RPMI8226 (cell line): ENCODE data around the gene SMIM21.

Source experiments
- DNase-seq: peaks from one replicate; pipeline ENCODE4 v3.0.0-alpha.2; 2015

SMIM21 gene

DNA sequence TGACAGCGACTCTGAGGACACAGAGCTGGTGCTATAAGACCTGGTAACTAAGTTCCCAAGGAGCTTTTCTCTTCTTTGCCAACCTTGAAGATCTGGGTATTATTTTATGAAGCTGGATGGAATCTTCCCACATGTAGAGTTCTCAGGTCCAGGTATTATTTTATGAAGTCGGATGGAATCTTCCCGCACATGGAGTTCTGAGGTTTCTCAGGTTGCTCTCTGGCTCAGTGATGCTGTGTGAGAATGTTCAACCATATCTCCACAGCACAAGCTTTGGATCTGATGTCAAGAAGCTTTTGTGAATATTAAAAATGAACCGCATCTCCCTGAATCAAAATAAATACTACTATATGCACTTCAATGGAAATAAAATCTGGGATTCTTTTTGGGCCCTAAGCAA lies at the start of gene SMIM21:
Gene SMIM21, minus strand, starts transcription at position 101 of the 400 bp plus-strand sequence. CDS start 140 bp downstream, outside the sequence.
- DNase-seq = no peak

DNA sequence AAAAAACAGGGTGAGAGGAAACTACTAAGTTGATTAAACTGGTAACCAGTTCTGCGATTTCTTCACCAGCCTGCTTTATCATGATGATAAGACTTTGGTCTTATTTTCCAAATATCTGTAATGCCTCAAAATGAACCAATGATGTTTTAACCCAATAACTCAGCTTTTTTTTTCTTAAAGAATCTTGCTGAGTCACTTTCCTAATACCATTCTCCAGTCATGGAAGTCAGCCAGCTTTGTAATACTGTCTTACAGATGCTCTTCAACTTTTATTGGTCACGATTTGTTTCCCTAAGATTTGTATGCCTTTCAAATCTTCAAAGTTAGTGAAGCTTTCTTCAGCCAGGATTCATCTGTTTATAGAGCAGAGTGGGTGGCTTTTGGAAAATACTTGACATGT lies 47.7 kb upstream of the SMIM21 start:
- DNase-seq = no peak

DNA sequence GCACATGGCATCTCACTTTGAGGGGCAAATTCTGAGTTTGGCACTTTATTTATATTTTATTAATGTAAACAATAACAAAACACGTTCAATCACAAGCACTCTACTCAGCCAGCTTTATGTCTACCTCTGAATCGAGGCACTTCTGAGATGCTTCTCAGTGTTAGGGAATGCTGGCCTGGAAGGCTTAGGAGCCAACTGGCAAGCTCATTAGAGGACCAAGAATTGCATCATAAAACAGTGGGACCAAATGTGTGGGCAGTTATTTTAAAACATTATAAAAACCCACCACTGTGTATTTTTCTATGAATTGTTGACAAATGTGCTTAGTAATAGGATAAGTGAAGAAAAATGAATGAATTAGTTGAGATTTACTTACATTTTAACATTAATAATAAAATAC lies 46.8 kb upstream of the SMIM21 start:
- DNase-seq = no peak

DNA sequence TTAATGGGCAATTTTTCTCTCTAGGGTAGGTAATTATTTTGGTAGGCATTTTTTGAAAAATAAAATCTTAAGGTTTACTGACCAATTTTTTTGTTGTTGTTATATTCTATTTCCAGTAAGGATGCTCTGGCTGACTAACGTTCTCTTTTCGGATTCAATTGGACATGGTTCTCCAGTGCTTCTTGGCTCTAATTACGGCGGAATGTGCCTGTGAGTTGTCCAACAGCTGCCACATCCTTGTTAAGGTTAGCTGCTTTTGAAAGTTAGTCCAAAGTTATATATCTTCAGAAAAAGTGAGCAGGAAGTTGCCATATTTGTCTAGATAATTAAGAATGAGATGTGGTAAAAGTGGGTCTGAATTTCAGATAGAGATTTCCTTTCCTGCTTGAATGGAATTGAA lies 45.8 kb upstream of the SMIM21 start:
- no peak for DNase-seq

DNA sequence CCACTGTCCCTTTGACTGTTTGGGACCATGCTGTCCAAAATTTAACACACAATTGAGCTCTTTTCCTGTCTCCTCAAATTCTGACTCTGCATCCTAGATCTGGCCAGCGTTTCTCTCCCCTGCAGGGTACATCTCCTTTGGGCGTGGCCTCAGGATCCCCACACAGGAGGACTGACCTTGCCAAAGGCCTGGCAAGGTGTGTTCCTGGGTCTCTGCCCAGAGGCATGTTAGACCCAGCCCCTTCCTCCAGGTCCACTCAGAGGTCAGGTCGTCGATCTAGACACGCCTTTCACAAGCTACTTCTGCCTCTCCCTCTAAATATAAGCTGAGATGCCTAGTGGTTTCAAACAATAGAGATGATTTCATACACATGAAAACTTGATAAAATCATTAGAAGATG lies 45.4 kb upstream of the SMIM21 start:
- no peak for DNase-seq

DNA sequence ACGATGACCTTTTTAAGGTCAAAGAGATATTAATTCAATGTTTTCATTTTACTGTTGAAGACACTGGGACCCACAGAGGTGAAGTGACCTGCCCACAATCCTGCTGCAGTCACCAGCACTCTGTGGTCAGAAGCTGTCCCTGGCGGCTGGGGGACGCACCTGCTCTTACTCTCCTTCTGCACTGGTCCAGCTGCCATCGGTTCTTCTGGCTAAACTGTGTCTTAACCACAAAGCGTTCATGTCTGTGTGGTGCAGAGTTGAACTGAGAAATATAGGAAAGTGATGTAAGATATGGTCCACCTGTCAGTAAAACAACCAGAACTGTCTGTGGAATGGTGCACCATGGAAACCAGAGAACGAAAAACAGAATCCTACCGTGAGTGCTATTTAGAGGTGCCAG lies 44.9 kb upstream of the SMIM21 start:
- DNase-seq = peak; percentile 11

DNA sequence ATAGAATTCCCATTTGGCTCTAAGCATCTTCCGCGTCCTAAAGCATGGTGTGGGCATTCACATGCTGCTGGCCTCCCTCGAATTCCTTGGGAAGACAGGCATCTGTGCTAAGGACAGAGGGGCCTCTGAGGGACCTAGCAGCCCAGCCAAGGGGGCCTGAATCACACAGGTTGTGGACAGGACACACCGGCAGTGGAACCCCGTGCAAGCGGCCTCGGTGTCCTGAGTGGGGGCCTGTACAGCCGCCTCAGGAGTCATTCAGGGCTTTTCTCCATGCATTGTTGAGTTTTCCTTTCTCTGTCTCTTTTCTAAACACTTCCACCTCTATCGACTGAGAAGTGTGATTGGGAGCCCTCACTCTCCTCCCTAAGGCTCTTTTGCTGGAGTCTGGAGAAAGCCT lies 44.3 kb upstream of the SMIM21 start:
- no peak for DNase-seq

DNA sequence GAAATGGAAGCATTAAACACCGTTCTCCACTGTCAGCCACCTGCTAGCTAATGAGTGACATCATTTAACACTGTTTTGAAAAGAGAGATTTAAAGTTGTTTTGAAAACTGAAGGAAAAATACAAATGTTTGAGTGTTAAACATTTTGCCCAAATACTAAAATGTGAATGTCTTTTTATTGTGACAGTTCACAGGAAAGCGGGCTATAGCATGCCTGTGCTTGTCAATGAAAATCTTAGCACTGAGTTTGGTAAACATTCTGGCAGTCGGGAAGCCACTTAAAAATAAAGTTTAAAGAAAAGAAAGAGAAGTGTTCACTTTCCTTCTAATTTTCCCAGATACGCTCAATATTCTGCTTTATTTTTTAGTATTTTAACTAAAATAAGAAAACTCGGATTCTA lies 40.3 kb upstream of the SMIM21 start:
- DNase-seq = no peak

DNA sequence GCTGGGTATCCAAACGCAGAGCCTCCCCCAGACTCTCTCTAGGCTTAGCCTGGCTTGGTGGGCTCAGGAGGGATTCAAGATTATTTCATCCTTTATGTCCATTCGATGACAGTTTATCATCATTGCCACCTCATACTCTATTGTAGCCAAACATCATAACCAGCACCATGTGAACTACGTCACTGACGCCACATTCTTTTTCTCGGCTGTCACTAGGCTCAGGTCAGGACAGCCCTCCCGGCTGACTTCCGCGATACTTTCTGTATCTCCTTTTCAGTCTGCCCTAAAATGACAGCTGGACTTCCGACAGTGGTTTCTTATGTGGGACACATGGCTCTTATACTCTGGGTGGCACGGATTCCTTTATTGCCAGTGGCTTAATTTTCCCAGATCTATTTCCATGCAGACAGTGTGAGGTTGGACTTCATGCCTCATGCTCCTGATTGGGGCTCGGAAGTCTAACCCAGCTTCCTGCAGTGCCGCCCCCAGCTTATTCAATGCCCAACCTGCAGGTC lies 39.8 kb upstream of the SMIM21 start:
- no peak for DNase-seq

DNA sequence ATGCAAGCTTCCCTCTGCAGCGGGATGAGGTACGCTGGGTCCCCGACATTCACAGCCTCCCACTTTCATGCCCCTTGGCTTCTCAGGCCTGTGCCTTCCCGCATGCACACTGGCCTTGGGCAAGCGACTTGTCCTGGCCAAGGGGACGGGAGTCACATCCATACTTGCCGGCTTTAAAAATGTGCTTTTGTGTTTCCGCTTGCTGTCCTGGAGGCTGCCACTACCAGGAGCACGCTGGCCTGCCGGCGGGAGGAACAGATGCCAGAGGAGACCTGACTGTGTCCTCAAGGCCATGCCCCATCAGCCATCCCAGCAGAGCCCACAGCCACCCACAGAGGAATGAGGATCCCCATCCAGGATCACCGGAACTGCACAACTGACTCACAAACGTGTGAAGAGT lies 36.9 kb upstream of the SMIM21 start:
- DNase-seq = no peak

DNA sequence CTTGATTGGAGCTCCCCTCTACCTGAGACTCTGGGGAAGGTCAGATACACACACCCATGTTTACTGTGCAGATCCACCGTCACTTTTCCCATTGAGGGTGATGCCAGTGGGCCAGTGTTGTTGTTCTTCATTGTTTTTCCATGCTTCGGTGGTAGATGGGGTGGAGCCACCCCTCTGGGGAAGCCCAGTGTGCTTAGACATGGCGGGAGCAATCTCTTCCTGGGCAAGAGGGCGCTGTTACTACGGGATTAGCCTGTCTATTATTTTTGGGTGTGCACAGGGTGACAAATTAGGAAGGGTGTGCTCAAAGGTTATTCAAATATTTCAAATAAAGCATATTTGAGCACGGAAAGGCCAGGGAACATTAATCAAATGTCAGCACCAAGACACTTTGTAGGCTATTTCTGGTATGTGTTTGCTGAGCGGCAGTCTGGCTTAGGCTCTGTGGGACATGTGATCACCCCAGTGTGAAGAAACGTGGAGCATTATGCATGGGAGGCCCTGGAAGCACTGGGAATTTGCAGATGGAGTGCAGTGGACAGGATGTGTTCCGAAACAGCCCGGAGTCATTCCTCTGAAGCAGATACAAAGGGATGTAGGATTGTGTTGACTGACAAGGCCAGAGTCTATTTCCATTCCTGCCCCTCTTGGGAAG lies 34.8 kb upstream of the SMIM21 start:
- DNase-seq = no peak

DNA sequence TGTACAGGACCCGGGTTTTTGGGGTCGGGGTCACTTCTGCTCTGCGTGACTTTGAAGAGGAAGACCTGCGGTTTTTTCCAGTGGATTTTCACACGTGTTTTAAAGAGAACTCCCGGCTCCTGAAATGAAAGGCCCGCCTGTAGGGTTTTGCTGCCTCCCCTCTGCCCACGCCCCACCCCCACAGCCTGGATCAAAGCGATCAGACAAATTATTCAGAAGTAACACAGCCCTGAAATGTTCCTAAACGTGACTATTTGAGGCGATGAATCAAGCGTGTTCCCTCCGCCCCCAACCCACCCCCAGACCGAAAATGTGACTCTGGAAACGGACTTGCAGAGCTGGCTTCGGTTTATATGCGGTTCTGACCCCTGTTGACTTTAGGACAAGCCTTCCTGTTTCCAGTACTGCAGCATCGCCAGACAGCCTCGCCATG lies 28.7 kb upstream of the SMIM21 start:
- no peak for DNase-seq

DNA sequence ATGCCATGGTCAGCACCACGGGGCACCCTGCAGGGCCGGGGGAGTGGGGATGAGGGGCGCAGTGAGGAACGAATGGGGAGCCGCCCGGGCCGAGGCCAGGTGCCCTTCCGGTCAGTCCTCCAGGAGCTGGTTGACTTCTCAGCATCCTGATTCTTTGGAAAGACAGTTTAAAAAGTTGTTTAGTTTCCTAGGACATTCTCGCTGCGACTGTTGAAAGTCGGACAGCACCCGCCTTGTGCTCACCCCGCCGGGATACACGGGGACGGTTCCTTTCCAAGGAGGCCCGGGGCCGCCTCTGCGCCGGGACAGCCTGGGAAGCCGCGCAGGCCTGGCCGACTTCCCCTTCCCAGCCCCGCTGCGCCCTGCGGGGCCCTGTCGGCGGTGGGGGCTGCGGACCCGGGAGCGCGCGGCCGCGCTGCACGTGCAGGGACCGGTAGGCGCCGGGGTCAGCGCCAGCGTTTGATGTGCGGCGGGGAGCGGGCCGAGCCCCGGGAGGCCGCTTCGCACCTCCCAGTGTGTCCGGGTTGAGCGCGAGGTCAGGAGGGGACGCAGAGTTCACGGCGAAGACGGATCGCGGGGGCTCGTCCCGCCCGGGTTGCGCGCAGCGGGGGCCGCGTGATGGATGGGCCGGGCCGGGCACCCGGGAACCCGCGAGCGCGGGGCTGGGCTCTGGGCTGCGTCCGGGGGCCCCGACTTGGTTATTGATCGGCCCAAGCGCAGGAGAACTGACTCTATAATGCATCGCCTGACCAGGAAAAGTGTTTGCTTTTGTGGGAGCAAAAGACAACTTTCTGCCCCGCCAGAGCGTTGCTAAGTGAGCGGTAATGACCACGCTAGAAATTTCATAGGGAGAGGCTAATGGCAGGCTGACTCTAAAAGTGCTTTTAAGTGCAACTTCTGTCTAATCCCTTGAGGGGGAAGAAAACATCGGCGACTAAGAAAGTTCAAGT lies 28.0 kb upstream of the SMIM21 start:
- DNase-seq = no peak

DNA sequence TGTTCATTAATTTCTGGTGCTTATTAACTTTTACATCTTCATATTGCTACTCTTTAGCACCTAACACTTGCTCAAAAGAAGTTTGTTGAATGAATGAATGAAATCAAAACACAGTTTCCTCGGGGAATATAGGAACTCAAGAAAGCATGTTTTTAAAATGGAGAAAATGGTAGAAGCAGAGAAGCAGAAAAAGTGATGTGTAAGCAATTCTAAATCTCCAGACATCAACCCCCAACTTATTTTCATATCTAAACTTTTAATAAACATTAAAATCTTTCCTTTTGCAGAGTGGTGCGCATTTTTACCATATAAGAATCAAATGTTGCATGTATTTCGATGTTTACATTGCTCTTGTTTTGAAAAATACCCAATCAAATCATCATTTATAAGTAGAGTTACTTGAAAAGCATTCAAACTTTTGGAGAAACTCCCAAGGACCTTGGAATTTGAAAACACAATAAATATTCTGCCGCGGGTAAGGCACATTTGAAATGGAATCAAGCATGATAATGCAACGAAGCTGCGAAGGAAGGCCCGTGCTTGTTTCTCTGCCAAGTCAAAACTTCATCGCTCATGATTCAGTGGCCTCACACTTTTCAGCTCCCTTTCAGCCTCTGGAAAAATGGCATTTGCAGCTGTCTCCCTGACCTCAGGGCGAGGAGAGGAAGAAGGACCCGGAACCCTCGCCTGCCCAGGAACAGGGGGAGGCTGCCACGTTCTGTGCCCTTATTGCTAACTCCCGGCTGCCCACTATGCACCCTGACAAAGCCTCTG lies 26.7 kb upstream of the SMIM21 start:
- DNase-seq = no peak

DNA sequence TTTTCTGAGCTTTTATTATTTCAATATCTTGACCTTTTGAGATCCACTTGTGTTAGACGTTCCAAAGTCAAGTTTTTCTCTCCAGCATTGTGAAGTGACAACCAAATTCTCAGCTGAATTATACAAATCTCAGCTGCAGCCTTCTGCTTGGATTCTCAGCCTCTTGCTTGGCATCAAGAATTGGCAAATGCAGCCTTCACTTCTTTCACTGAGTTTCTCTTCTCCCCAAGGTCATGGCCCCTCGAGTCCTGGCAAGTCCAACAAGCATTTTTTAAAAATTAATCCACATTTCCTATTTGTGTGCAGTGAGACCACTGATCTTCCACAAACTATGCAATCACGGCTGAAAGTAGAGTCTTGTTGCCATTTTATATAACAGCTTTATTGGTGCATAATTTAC lies 23.4 kb upstream of the SMIM21 start:
- no peak for DNase-seq

DNA sequence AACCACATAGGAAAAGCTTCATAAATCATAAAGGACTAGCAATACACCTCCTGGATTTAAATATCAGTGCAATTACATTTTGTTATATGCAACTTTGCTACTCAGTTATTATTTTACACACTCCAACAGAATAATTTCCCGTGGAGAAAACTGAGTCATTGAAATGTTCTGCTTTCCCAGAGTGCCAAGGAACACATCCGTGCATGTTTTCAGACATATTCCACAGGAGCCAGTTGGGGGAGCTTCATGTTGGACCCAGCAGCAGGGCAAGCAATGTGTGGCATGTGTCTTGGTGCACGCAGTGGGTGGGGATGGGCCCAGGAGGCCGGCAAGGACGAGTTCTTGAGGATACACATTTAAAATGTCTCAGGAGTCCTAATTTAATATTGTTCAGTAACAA lies 14.4 kb upstream of the SMIM21 start:
- no peak for DNase-seq

DNA sequence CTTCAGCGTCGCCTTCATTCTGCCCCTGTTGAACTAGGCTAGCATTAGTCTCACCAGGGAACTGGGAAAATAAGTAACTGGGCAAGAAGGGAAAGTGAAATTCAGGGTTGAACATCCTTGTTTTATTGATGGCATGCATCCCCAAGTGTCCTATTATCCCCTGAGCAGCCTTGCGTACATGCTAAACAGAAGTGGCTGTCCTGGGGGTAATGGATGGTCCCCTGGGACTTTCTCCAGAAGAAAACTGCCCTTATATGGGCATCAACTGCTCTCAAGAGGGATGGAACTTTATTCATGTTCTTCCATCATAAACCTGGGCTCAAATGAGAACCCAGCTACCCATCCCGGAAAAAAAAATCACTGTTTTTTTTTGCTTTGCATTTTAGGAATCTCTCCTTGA lies 11.8 kb upstream of the SMIM21 start:
- DNase-seq = no peak

DNA sequence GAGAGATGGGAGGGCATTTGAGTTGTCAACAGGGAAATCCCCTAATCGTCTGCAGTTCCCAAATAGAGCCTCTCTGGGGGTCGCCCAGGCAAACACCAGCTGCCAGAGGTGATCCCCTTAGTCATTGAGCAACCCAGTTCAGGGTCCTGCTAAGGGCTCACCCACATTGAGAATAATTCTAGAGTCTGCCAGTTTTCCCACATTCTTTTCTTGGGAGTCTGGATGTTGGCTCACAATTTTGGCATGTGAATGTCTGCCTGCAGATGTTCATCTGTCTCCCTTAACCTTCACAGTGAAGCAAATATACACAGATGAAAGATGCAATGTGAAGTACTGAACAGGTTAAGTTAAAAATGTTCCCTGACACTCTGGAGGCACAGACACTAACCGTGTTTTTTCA lies 11.4 kb upstream of the SMIM21 start:
- DNase-seq = no peak

DNA sequence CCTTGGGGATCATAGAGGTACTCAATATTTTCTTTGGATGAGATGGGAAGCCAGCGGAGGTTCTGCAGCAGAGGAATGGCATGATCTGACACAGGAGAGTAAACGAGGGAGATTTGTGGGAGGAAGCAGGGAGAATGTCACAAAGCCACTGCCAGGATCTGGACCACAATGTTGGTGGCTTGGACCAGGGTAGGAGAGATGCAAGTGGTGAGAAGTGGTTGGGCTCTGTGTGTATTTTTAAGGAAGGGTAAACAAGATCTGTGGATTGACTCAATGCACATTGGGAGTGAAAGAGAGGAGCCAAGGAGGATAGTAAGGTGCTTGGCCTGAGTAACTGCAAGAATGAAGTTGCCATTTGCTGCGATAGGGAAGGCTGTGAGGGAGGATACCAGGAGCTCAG lies 10.5 kb upstream of the SMIM21 start:
- no peak for DNase-seq

DNA sequence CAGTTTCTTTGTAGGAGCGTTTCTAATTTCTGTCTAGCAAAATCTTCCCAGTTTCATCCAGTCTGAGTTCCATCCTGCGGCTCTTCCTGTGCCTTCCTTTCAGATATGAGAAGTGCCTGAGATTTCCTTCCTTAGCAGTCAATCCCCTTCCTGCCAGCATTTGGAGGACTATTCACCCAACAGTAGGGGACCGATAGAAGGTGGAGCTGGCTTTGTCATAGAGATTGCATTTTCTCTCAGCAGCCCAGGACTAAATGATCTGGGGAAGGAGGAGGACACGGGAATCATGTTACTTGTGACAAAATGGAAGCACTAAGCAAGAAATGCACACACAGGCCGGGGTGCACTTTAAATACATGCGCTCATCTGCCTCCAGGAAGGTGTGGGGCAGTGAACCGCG lies 5.6 kb upstream of the SMIM21 start:
- no peak for DNase-seq

DNA sequence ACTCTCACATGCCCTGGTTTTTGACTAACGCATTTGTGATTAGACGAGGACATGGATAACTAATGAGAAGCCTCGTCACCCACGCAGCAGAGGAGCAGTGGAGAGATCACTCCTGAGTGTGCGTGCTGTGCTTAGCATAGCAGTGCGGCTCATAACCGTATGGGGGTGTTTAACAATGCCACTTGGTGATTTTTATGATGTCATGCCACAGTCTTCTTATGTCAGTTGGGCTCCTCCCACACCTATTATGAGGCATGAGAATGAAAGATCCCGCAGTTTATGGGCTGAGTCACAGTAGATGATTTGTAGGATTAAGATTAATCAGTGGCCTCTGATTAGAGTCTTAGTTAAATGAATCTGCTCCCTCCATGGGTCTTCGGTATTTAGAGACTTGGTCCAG lies 2.5 kb upstream of the SMIM21 start:
- no peak for DNase-seq

DNA sequence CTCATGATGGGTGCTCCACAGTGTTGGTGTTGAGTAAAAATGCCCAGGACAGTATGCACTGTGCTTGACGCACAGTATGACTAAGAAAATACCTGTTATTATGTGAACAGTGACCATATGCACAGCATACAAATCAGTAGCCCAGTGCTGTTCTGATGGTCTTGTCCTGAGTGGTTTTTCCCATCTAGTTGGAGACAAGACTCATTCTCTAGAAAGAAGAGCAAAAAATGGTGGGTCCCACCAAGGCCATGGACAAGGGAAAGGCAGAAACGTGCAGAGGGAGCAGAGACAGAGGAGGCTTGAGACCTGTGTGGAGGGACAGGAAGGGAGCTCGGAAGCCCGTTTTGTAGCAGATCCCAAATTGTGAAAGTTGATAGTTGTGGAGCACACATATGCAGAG lies 987 bp upstream of the SMIM21 start:
- DNase-seq = no peak

DNA sequence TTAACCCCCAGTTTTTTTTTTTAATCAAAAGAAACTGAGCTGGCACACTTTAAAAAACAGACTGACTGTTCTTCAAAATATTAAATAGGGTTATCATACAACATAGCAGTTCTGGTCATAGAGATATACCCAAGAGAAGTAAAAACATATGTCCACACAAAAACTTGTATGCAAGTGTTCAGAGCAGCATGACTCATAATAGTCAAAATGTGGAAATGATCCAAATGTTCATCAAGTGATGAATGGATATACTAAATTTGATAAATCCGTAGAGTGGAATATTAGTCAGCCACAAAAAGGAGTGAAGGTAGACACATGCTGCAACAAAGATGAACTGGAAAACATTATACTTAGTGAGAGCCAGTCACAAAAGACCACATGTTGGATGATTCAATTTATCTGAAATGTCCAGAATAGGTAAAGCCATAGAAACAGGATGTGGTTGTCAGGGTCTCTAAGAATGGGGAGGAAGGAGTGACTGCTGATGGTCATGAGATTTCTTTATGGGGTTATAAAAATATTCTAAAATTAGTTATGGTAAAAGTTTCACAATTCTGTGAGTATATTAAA lies 5.1 kb downstream of the SMIM21 start:
- DNase-seq = no peak
